ENCODE data around the gene ALK. TPM values are rescaled to one million over a fixed set of nuclear protein-coding genes. Genes with fewer than 3 reads are reported as not detected.

ALK gene
- polyA plus RNA-seq, 1 experiment: not detected

DNA sequence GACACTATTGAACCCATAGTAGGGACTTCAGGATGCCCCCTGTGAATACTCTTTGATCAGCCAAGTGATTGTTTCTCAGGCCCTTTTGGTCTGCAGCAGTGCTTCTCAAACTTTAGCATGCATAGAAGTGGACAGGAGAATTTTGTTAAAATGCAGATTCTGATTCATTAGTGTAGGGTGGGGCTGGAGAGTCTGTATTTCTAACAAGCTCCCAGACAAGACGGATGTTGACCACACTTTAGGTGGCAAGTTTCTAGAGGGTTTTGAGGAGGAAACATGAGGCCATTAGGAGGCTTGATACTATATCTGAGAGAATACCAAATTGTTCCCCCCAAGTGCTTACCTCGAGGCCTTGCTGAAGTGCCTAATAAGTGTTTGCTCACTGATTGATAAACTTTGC lies 488.3 kb downstream of the ALK start:
- no peaks in the 10 kb centered on the region for H3K9me3 ChIP-seq (ENCODE audit: control insufficient read depth, insufficient read depth, low read length)
- no peak overlapping the region for H3K27ac ChIP-seq (ENCODE audit: low read depth, low read length)
- peaks cover 4% of the 10 kb centered on the region for H3K27me3 ChIP-seq (ENCODE audit: control insufficient read depth, insufficient read depth, low read length)
- CTCF ChIA-PET: no interaction called here
- H3K4me3 ChIP-seq (ENCODE audit: low read depth, low read length): no peak overlapping the region
- TF ChIP-seq, protein P1, sequence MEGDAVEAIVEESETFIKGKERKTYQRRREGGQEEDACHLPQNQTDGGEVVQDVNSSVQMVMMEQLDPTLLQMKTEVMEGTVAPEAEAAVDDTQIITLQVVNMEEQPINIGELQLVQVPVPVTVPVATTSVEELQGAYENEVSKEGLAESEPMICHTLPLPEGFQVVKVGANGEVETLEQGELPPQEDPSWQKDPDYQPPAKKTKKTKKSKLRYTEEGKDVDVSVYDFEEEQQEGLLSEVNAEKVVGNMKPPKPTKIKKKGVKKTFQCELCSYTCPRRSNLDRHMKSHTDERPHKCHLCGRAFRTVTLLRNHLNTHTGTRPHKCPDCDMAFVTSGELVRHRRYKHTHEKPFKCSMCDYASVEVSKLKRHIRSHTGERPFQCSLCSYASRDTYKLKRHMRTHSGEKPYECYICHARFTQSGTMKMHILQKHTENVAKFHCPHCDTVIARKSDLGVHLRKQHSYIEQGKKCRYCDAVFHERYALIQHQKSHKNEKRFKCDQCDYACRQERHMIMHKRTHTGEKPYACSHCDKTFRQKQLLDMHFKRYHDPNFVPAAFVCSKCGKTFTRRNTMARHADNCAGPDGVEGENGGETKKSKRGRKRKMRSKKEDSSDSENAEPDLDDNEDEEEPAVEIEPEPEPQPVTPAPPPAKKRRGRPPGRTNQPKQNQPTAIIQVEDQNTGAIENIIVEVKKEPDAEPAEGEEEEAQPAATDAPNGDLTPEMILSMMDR (IDR thresholded peaks at IDR 0.05; ENCODE audit: low read depth, low read length): no peak
- DNase-seq (ENCODE audit: low read depth, low spot score): no peak
- POLR2A ChIA-PET: no interaction called here

DNA sequence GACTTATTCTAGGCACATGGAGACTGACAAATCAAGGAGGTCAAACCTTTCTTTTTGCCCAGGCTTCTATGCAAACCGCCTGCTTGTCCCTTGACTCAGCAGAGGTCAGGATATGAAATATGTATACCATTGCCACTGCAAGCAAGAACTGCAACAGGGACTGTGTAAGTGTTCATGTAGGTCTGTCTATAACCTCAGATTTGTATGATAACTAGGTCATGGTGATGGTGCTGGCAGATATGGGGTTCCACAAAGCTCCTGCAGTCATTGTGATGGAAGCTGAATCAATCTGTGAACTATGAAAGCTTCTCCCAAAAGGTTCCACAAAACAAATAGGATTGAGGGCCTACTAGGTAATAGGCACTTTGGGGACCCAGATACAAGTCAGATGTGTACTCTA lies 489.9 kb downstream of the ALK start:
- H3K27ac ChIP-seq (ENCODE audit: low read depth, low read length): no peak overlapping the region
- TF ChIP-seq, protein P1 (IDR thresholded peaks at IDR 0.05; ENCODE audit: low read depth, low read length): no peak
- ChIA-PET POLR2A (no interaction called here), CTCF (no interaction called here)
- H3K9me3 ChIP-seq (ENCODE audit: control insufficient read depth, insufficient read depth, low read length): no peaks in the 10 kb centered on the region
- peaks cover 4% of the 10 kb centered on the region for H3K27me3 ChIP-seq (ENCODE audit: control insufficient read depth, insufficient read depth, low read length)
- no peak overlapping the region for H3K4me3 ChIP-seq (ENCODE audit: low read depth, low read length)
- no peak for DNase-seq (ENCODE audit: low read depth, low spot score)

DNA sequence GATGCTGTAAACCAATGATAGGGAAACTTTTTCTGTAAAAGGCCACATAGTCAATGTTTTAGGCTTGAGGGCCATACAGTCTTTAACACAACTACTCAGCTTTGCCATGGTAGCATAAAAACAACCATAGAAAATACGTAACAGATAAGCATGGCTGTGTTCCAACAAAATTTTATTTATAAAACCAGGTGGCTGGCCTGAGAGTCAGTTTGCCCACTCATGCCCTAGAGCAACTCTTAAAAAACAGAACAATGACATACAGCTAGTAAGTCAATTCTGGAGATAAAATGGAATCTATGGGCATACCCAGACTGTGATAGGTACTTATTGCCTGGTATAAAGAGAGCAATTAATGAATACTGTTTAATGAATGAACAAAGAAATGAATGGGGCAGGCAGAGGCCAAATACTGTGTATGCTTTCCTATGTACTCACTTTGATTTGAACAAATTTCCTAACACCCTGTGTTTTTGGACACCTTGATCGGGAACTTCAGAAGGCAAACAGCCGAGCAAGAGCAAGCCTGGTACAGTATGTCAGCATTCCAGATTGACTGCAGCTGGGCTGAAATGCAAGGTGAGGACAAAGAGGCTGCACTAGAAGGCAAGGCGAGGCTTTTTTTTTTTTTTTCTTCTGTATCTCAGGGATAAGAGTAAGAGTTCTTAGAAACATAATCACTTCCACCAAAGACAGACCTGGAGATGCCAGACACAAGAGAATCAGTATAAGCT lies 490.8 kb downstream of the ALK start:
- Histone ChIP-seq H3K27me3 (ENCODE audit: control insufficient read depth, insufficient read depth, low read length) (peaks cover 3% of the 10 kb centered on the region), H3K9me3 (ENCODE audit: control insufficient read depth, insufficient read depth, low read length) (no peaks in the 10 kb centered on the region), H3K4me3 (ENCODE audit: low read depth, low read length) (no peak overlapping the region), H3K27ac (ENCODE audit: low read depth, low read length) (no peak overlapping the region)
- CTCF ChIA-PET: no interaction called here
- DNase-seq (ENCODE audit: low read depth, low spot score): no peak
- TF ChIP-seq, protein P1 (IDR thresholded peaks at IDR 0.05; ENCODE audit: low read depth, low read length): no peak
- POLR2A ChIA-PET: no interaction called here

DNA sequence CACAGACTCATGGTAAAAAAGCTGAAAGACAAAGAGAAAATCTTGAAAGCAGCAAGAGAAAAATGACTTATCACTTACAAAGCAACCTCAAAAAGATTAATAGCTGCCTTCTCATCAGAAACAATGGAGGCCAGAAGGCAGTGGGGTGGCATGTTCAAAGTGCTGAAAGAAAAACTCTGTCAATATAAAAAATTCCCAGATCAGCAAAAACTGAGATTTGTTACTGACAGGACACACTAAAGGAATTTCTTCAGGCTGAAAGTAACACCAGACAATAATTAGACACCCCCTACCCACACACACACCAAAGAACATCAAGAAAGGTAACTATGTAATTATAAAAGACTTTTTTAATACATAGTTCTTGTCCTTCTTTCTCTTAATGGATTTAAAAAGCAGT lies 495.0 kb downstream of the ALK start:
- no peaks in the 10 kb centered on the region for H3K27me3 ChIP-seq (ENCODE audit: control insufficient read depth, insufficient read depth, low read length)
- POLR2A ChIA-PET: no interaction called here
- TF ChIP-seq, protein P1 (IDR thresholded peaks at IDR 0.05; ENCODE audit: low read depth, low read length): no peak
- CTCF ChIA-PET: interaction anchor here (0.6 kb wide), 1 partner anchor 16 kb away, joined by 3 read pairs; no protein-coding TSS in a partner anchor
- no peak for DNase-seq (ENCODE audit: low read depth, low spot score)
- H3K4me3 ChIP-seq (ENCODE audit: low read depth, low read length): no peak overlapping the region
- H3K9me3 ChIP-seq (ENCODE audit: control insufficient read depth, insufficient read depth, low read length): no peaks in the 10 kb centered on the region
- no peak overlapping the region for H3K27ac ChIP-seq (ENCODE audit: low read depth, low read length)

DNA sequence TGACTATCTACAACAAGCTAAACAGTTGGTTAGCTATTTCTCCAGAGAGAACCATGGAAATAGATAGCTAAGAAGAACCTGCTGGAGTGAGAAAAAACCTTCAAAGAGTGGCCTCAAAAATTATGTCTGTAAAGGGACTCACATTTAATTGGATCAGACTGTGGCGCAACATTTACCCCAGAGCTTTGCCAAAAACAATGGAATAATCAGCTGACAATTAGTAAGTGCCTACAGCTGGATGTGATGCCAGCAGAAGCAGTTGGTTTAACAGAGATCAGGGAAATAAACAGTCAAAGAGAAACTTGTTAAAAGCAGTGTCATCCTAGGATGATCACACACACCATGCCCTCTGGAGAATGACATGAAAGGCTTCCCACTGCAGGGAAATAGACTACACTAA lies 495.5 kb downstream of the ALK start:
- Histone ChIP-seq H3K27ac (ENCODE audit: low read depth, low read length) (no peak overlapping the region), H3K27me3 (ENCODE audit: control insufficient read depth, insufficient read depth, low read length) (no peaks in the 10 kb centered on the region), H3K4me3 (ENCODE audit: low read depth, low read length) (no peak overlapping the region), H3K9me3 (ENCODE audit: control insufficient read depth, insufficient read depth, low read length) (no peaks in the 10 kb centered on the region)
- ChIA-PET POLR2A (no interaction called here), CTCF (interaction anchor here (0.6 kb wide), 1 partner anchor 16 kb away, joined by 3 read pairs; no protein-coding TSS in a partner anchor)
- TF ChIP-seq, protein P1 (IDR thresholded peaks at IDR 0.05; ENCODE audit: low read depth, low read length): no peak
- no peak for DNase-seq (ENCODE audit: low read depth, low spot score)
